GM12878 (cell line): ENCODE results near the gene TEKT2. TPM values are rescaled to one million over a fixed set of nuclear protein-coding genes. Genes with fewer than 3 reads are reported as not detected.

Experiments
- ATAC-seq: fragments of 200-7000 bp; cut with Tn5 transposase; 3 replicates; pipeline ENCODE4 v1.9.1; 2020; ENCODE audit warnings: mild to moderate bottlenecking, moderate library complexity
- BruUV-seq: library from RNA; stranded (reverse); fragments of 400-500 nt; replicated peaks from 2 replicates; lab custom pipeline; 2021; lab: Mats Ljungman, UMichigan
- CTCF ChIA-PET: fragments of 300-600 bp; sonication (Branson Sonifier 250); formaldehyde crosslinking; extraction: SDS; loops from one replicate; lab custom pipeline; 2021; ENCODE audit warnings: inconsistent platforms; lab: Yijun Ruan, JAX
- POLR2A ChIA-PET: fragments of 350-600 bp; formaldehyde crosslinking; extraction: SDS; loops from one replicate; lab custom pipeline; 2021; ENCODE audit warnings: inconsistent platforms; lab: Charles Lee
- RAD21 ChIA-PET: fragments of 300-600 bp; sonication (Branson Sonifier 250); formaldehyde crosslinking; loops from one replicate; lab custom pipeline; 2023; ENCODE audit warnings: antibody characterized with exemption; ENCODE audit not compliant: unreplicated experiment; lab: Charles Lee
- SMC1A ChIA-PET: fragments of 300-600 bp; sonication (Branson Sonifier 250); formaldehyde crosslinking; loops from one replicate; lab custom pipeline; 2023; ENCODE audit not compliant: unreplicated experiment, uncharacterized antibody; lab: Charles Lee
- DNase-seq: peaks from one replicate; pipeline ENCODE4 v3.0.0-alpha.2; 2011; ENCODE audit warnings: low read depth, low spot score
- FAIRE-seq: peaks from 3 replicates; lab custom pipeline; 2011; peaks lifted over from hg19 to GRCh38; lab: Jason Lieb, UNC
- H2AFZ ChIP-seq: 2 replicates; pipeline ENCODE4 v1.6.0; 2011; ENCODE audit warnings: low read depth, low read length, control low read depth; ENCODE audit not compliant: control insufficient read depth
- H3K27ac ChIP-seq: 2 replicates; pipeline ENCODE4 v1.5.1; 2011; ENCODE audit warnings: control low read depth; ENCODE audit not compliant: control insufficient read depth, insufficient read depth
- H3K27me3 ChIP-seq, 2 experiments: replicated peaks in 1 of 2; 2 replicates each; pipeline versions ENCODE4 v1.6.0 to v1.6.1; 2011; ENCODE audit warnings: low read length in 1 of 2; ENCODE audit not compliant: control insufficient read depth in 2 of 2, insufficient read depth in 2 of 2
- H3K36me3 ChIP-seq, 2 experiments: 2 replicates each; pipeline ENCODE4 v1.5.1; 2011; ENCODE audit warnings: low read length in 1 of 2; ENCODE audit not compliant: control insufficient read depth in 2 of 2, insufficient read depth in 2 of 2
- H3K4me1 ChIP-seq: 2 replicates; pipeline ENCODE4 v1.6.1; 2011; ENCODE audit warnings: mild to moderate bottlenecking, low read length, moderate library complexity, mixed read lengths; ENCODE audit not compliant: control insufficient read depth, insufficient read depth
- H3K4me2 ChIP-seq: 2 replicates; pipeline ENCODE4 v1.6.0; 2011; ENCODE audit warnings: control low read depth; ENCODE audit not compliant: control insufficient read depth, insufficient read depth
- H3K4me3 ChIP-seq: fragments of 200-600 bp; sonication (generic); 2 replicates; pipeline ENCODE4 v1.5.1; 2016
- H3K79me2 ChIP-seq: 2 replicates; pipeline ENCODE4 v1.6.0; 2011; ENCODE audit warnings: low read length; ENCODE audit not compliant: control insufficient read depth, insufficient read depth
- H3K9ac ChIP-seq: 2 replicates; pipeline ENCODE4 v1.8.0; 2011; ENCODE audit warnings: low read length, control low read depth, mixed read lengths; ENCODE audit not compliant: control insufficient read depth, insufficient read depth
- H3K9me3 ChIP-seq: replicated peaks from 3 replicates; pipeline ENCODE4 v1.5.1; 2011; ENCODE audit warnings: mild to moderate bottlenecking, low read length; ENCODE audit not compliant: control insufficient read depth, insufficient read depth
- H4K20me1 ChIP-seq: 2 replicates; pipeline ENCODE4 v1.6.0; 2011; ENCODE audit not compliant: control insufficient read depth, insufficient read depth
- CBX5 ChIP-seq: sonication (generic); IDR thresholded peaks from 2 replicates; pipeline ENCODE4 v1.6.1; 2016; ENCODE audit warnings: low read depth, moderate library complexity, mild to moderate bottlenecking, inconsistent platforms
- CHD2 ChIP-seq: IDR thresholded peaks from 2 replicates; pipeline ENCODE4 v1.6.1; 2011; ENCODE audit warnings: low read depth, low read length, improper control_type of control experiment, borderline replicate concordance
- EP300 ChIP-seq, 2 experiments: fragments of 150-350 bp in 1 of 2; IDR thresholded peaks; 2 replicates each; pipeline ENCODE4 v1.6.1; 2011 to 2012; ENCODE audit warnings: low read depth in 2 of 2, low read length in 2 of 2, borderline replicate concordance in 1 of 2, improper control_type of control experiment in 1 of 2, inconsistent platforms in 1 of 2; ENCODE audit not compliant: control insufficient read depth in 1 of 2
- ETV6 ChIP-seq, 2 experiments: fragments of 450-650 bp in 1 of 2; IDR thresholded peaks in 1 of 2; conservative IDR thresholded peaks in 1 of 2; 2 replicates each; pipeline ENCODE4 v1.6.1; 2014; ENCODE audit warnings: antibody characterized with exemption in 1 of 2, borderline replicate concordance in 1 of 2, low read depth in 1 of 2, mild to moderate bottlenecking in 1 of 2, moderate library complexity in 1 of 2
- GABPA ChIP-seq: IDR thresholded peaks from 2 replicates; pipeline ENCODE4 v1.6.1; 2014; ENCODE audit warnings: antibody characterized with exemption, low read depth, mild to moderate bottlenecking, inconsistent platforms
- HCFC1 ChIP-seq: fragments of 150-350 bp; IDR thresholded peaks from 2 replicates; pipeline ENCODE4 v1.6.1; 2014; ENCODE audit warnings: low read length
- MYC ChIP-seq: IDR thresholded peaks from 2 replicates; pipeline ENCODE4 v1.6.1; 2011; ENCODE audit warnings: mild to moderate bottlenecking, low read length, moderate library complexity, inconsistent platforms; ENCODE audit not compliant: insufficient read depth, insufficient replicate concordance, insufficient read length, severe bottlenecking
- NBN ChIP-seq: fragments of 450-650 bp; IDR thresholded peaks from 2 replicates; pipeline ENCODE4 v1.6.1; 2016
- NFYB ChIP-seq: IDR thresholded peaks from 2 replicates; pipeline ENCODE4 v1.6.1; 2011; ENCODE audit warnings: low read depth, mild to moderate bottlenecking, low read length, improper control_type of control experiment, moderate library complexity; ENCODE audit not compliant: insufficient read depth
- NRF1 ChIP-seq: conservative IDR thresholded peaks from 2 replicates; pipeline ENCODE4 v1.6.1; 2011; ENCODE audit warnings: mild to moderate bottlenecking, low read depth, low read length, improper control_type of control experiment
- PAX5 ChIP-seq: IDR thresholded peaks from 2 replicates; pipeline ENCODE4 v1.6.1; 2011; ENCODE audit warnings: low read depth, low read length, borderline replicate concordance
- RAD51 ChIP-seq: fragments of 450-650 bp; IDR thresholded peaks from 2 replicates; pipeline ENCODE4 v1.6.1; 2016; ENCODE audit warnings: moderate library complexity, mild to moderate bottlenecking, inconsistent platforms
- WGBS: methylation state at CpG from one replicate; pipeline ENCODE4 v1.1.6; 2016; ENCODE audit warnings: low lambda C conversion rate; ENCODE audit not compliant: insufficient replicate concordance, insufficient coverage; ENCODE audit errors: missing lambda C conversion rate; 5-methylcytosine and 5-hydroxymethylcytosine counted together
- in situ Hi-C: fragments of 300-500 bp; cut with MboI; formaldehyde crosslinking; loops from 9 replicates; pipeline ENCODE4 v1.14.3; 2018; ENCODE audit warnings: mixed read lengths
- intact Hi-C: fragments of 100-400 bp; cut with micrococcal nuclease; formaldehyde crosslinking; loops from one replicate; pipeline ENCODE4 v1.14.2; 2022; ENCODE audit not compliant: unreplicated experiment
- polyA plus RNA-seq, 11 experiments: library from polyadenylated mRNA; depleted of rRNA in 4 of 11; unstranded in 6 of 11; stranded (reverse) in 5 of 11; fragments of >200 nt; fragmentation: Nextera tagmentation in 4 of 11; fragmentation: Illumina TruSeq in 1 of 11; extraction: Ambion mirVana in 4 of 11; extraction: Trizol in 1 of 11; gene quantifications; 1 replicate in 1 of 11; 2 replicates in 10 of 11; pipeline versions ENCODE4 v1.2.1 to v1.2.3, GENCODE V29; 2011 to 2016; ENCODE audit warnings: inconsistent platforms in 2 of 11, missing spikeins in 2 of 11, low read depth in 1 of 11
- total RNA-seq, 4 experiments: library from RNA; depleted of rRNA in 3 of 4; stranded (reverse); fragments of >200 nt in 3 of 4; fragmentation: Illumina TruSeq in 1 of 4; extraction: Trizol in 1 of 4; gene quantifications; 2 replicates each; pipeline versions ENCODE4 v1.2.1 to v1.2.3, GENCODE V29; 2013 to 2021
- TF ChIP-seq, protein P1 (sequence below): IDR thresholded peaks from 2 replicates; pipeline ENCODE4 v1.6.1; 2011; ENCODE audit warnings: borderline replicate concordance, low read depth, mild to moderate bottlenecking, moderate library complexity, mixed read lengths, low read length; ENCODE audit not compliant: insufficient read depth; ENCODE audit errors: extremely low read length
- TF ChIP-seq, protein P2 (sequence below): IDR thresholded peaks from 2 replicates; pipeline ENCODE4 v1.6.1; 2011; ENCODE audit warnings: low read depth, mild to moderate bottlenecking, low read length, moderate library complexity, borderline replicate concordance; ENCODE audit errors: extremely low read depth
- TF ChIP-seq, protein P3 (sequence below): IDR thresholded peaks from 2 replicates; pipeline ENCODE4 v1.6.1; 2012; ENCODE audit warnings: low read depth, low read length, improper control_type of control experiment

Gene TEKT2
- total and polyA plus RNA-seq, 10 of the 15 experiments (the other 5 are each of a cell fraction or from before 2014, with no cell fraction given), result 0.07 to 0.13 TPM; not detected in 8

DNA sequence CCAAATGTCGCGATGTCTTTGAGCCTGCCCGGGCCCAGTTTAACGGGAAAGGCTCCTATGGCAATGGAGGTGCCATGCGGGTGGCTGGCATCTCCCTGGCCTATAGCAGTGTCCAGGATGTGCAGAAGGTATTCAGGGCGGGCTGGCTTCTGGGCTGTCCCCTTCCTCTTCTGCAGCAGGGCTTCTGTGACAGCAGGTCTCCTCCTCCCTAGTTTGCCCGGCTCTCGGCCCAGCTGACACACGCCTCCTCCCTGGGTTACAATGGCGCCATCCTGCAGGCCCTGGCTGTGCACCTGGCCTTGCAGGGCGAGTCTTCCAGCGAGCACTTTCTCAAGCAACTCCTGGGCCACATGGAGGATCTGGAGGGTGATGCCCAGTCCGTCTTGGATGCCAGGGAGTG, 7.8 kb downstream of the TEKT2 start:
- RAD21 ChIA-PET, result no interaction called here
- ATAC-seq (no peak), DNase-seq (no peak)
- BruUV-seq, result no TSS peak
- WGBS, result 96% methylated on average over 13 of the region's 13 CpGs
- CTCF ChIA-PET, result interaction anchor here (0.9 kb wide), 1 partner anchor 58 kb away, joined by 3 read pairs; no protein-coding TSS in a partner anchor
- no peaks in the 10 kb centered on the region; the same call in 1 of the 2 replicates for H3K4me1 ChIP-seq
- no peak overlapping the region for H3K4me3 ChIP-seq
- intact Hi-C loops (no loop called here), in situ Hi-C loops (loop anchor here (5.0 kb wide), 2 partner anchors 51 to 96 kb away; no protein-coding TSS in a partner anchor)
- no peak overlapping the region for H3K9ac ChIP-seq
- no peak overlapping the region for H3K27ac ChIP-seq
- H2AFZ ChIP-seq, result no peak overlapping the region
- no peaks in the 10 kb centered on the region for H4K20me1 ChIP-seq
- TF ChIP-seq PAX5, result no peak
- no peak for TF ChIP-seq MYC
- TF ChIP-seq, protein P1, sequence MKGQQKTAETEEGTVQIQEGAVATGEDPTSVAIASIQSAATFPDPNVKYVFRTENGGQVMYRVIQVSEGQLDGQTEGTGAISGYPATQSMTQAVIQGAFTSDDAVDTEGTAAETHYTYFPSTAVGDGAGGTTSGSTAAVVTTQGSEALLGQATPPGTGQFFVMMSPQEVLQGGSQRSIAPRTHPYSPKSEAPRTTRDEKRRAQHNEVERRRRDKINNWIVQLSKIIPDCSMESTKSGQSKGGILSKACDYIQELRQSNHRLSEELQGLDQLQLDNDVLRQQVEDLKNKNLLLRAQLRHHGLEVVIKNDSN, result no peak
- no peak for TF ChIP-seq EP300 (IDR thresholded peaks at IDR 0.05; ENCODE audit: borderline replicate concordance in 1 of 2, control insufficient read depth in 1 of 2, low read depth in 2 of 2, low read length in 2 of 2)
- TF ChIP-seq, protein P2, sequence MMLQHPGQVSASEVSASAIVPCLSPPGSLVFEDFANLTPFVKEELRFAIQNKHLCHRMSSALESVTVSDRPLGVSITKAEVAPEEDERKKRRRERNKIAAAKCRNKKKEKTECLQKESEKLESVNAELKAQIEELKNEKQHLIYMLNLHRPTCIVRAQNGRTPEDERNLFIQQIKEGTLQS, result no peak
- TF ChIP-seq NFYB, result no peak
- TF ChIP-seq RAD51, result no peak
- TF ChIP-seq CBX5, result no peak
- TF ChIP-seq NBN, result no peak
- TF ChIP-seq HCFC1, result no peak
- TF ChIP-seq CHD2, result no peak
- no peak for TF ChIP-seq GABPA
- no peak for TF ChIP-seq NRF1
- no peak for TF ChIP-seq ETV6 (conservative IDR thresholded peaks at IDR 0.05 in 1 of 2, IDR thresholded peaks at IDR 0.05 in 1 of 2; ENCODE audit: borderline replicate concordance in 1 of 2, low read depth in 1 of 2)
- TF ChIP-seq, protein P3, sequence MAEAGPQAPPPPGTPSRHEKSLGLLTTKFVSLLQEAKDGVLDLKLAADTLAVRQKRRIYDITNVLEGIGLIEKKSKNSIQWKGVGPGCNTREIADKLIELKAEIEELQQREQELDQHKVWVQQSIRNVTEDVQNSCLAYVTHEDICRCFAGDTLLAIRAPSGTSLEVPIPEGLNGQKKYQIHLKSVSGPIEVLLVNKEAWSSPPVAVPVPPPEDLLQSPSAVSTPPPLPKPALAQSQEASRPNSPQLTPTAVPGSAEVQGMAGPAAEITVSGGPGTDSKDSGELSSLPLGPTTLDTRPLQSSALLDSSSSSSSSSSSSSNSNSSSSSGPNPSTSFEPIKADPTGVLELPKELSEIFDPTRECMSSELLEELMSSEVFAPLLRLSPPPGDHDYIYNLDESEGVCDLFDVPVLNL, result no peak
- TF ChIP-seq, all 136 proteins: peak for 0
- H3K79me2 ChIP-seq, result peaks cover 20% of the 10 kb centered on the region
- FAIRE-seq, result no peak
- H3K36me3 ChIP-seq, result peaks cover 17 to 19% of the 10 kb centered on the region in 2 experiments
- no peak overlapping the region for H3K4me2 ChIP-seq
- ChIA-PET POLR2A (interaction anchor here (0.6 kb wide), 1 partner anchor 105 kb away, joined by 8 read pairs; no protein-coding TSS in a partner anchor), SMC1A (interaction anchor here (1.2 kb wide), 1 partner anchor 13 kb away, joined by 3 read pairs; no protein-coding TSS in a partner anchor)
- no peaks in the 10 kb centered on the region for H3K27me3 ChIP-seq
- H3K9me3 ChIP-seq, result no peaks in the 10 kb centered on the region
